Amniotic epithelial cell (primary cell): ENCODE measurements around the gene CCDC87.
"Not testable (repeated sequence)": the region's sequence is repeated elsewhere in the genome, so short reads cannot be mapped to it uniquely, and the experiment has no call there.

Experiments used
- DNase-seq: peaks from one replicate; pipeline ENCODE4 v3.0.0-alpha.2; 2010; ENCODE audit warnings: low read depth

The CCDC87 gene

DNA sequence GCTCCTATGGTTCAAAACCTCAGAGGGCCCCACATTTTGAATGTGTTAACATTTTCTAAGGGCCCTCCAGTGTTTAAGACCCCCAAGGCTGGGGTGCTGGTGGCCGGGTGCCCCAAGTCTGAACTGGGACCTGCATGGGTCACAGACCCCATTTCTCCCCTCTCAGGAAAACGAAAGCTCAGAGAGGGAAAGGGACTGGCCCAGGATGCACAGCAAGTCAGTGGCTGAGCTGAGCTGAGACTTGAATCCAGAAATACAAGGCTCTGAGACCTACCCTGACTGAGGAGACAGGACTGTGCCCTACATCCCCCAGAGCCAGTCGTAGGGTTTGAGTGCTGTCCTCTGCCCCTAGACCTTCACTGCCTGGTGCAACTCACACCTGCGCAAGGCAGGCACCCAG is 42.0 kb downstream of the CCDC87 start:
- DNase-seq = no peak

- no peak for DNase-seq
Observed at GRCh38 chr11:66549696-66550095, 43.2 kb downstream of the CCDC87 start.

DNA sequence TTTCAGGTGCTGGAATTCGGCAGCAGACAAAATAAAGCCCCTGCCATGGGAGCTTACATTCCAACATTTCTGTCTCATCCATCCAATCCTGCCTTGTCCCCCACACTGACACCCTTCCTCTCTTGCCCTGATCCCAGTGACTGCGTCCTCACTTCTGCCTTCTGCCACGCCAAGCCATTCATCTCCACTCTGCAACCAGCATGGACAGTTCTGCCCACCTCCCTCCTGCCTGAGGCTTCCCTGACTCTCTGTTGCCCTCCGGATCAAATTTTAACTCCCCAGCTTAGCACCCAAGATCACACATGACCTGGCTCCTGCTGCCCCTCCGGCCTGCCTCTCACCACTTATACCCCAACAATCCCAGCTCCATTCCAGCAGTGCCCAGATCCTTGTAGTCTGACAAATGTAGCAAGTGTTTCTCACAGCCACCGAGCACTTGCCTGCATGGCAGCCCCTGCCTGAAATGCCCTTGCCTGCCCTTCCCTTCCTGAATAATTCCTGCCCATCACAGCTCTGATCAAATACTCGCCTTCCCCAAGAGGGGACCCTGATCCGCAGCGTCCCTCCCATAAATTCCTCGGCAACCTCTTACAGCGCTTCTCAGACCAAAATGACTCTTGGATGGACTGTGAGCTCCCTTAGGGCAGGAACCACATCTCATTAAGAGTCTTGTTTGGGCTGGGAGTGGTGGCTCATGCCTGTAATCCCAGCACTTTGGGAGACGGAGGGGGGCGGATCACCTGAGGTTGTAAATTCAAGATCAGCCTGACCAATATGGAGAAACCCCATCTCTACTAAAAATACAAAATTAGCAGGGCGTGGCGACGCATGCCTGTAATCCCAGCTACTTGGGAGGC is 43.9 kb downstream of the CCDC87 start:
- DNase-seq = no peak

- DNase-seq = no peak
Observed at GRCh38 chr11:66548041-66548440, 44.8 kb downstream of the CCDC87 start.

GRCh38 chr11:66547662-66548009 is 45.2 kb downstream of the CCDC87 start:
- no peak for DNase-seq

DNA sequence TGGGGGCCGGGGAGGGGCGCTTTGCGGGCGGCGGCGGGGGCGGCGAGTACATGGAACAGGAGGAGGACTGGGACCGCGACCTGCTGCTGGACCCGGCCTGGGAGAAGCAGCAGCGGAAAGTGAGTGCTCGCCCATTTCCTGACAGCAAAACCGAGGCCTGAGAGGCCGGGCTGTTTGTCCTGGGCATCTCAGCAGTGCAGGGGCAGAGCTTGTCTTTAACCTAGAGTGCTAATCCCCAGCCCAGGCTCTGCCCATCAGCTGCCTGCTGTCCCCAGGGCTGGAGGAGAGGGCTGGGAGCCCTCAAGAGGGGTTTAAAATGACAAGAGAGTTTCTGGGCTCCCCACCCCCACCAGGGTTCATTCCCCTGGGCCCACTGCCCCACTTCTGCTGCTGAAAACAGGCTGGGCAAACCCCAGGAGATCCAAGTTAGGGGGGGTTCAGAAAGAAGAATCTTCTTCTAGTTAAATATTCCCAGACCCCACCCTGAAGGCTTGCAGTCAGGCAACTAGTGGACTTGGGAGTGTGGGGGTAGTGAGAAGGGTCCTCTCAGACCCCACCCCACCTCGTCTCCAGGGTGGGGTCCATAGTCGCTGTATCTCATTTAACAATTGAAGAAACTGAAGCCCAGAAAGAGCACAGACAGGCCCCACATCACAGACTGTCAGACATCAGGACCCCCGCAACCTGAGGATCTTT is 45.7 kb downstream of the CCDC87 start:
- DNase-seq = no peak

GRCh38 chr11:66546368-66546965 is 46.4 kb downstream of the CCDC87 start, which contains the start of gene ACTN3:
ACTN3 (plus strand) TSS chr11:66546903; CDS start chr11:66546938, 35 bp downstream.
- peak; percentile 19 for DNase-seq

GRCh38 chr11:66545701-66546367 is 47.0 kb downstream of the CCDC87 start, which contains the start of gene ZDHHC24:
ZDHHC24 (minus strand) TSS chr11:66546048; CDS start chr11:66546003, 45 bp downstream.
- peak; percentile 95 for DNase-seq

GRCh38 chr11:66544952-66545351 is 47.9 kb downstream of the CCDC87 start:
- not testable (repeated sequence) for DNase-seq

DNA sequence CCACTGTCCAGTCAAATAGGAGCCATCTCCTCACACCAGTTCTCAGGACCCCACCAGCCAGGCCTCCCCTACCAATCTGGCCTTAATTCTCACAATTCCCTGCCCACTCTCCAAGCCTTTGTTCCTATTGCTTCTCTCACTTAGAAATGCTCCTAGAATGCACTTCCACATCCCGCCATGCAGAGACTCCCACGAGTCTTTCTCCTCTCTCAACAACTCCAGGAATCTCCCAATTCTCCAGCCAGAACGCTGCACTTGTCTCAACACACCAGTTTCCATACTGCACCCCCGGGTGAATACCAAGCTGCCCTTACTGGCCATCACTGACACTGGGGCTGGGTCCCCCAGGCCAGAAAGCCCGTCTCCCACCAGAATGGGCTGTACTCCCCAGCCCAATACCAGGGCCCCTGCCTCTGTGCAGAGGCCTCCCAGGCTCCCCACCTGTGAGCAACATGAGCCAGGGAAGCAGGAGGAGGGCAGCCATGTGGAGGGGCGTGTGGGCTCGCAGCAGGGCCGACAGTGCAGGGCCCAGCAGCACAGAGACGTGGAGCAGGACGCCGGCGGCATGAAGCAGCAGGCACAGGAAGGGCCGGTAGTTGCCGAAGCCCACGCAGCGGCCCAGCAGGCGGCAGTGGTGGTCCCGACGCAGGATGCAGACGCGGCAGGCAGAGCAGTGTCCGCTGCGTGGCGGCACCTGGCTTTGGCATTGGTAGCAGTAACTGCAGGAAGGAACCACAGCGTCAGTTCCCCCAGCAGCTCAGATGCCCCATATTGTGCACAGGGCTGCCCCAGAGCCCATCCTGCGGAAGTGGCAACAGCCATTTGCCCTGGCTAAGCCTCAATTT is 49.4 kb downstream of the CCDC87 start:
- DNase-seq = peak; percentile 35

DNA sequence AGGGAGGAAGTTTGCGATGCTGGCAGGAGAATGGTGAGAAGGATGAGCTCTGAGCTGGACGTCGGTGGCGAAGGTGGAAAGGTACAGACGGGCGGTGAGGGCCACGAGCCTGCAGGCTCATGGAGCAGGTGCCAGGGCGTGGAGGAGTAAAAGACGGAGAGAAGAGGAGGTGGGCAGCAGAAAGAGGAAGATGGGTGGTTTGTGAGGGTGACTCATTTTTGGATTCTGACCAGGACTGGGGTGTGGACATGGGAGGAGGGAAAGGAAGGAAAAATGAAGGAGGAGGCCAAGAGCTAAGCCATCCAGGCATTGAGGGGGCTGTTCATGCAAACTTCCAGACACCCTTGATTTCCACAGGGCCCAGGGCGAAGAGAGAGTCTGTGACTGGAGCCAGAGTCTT is 50.5 kb downstream of the CCDC87 start:
- peak; percentile 13 for DNase-seq

DNA sequence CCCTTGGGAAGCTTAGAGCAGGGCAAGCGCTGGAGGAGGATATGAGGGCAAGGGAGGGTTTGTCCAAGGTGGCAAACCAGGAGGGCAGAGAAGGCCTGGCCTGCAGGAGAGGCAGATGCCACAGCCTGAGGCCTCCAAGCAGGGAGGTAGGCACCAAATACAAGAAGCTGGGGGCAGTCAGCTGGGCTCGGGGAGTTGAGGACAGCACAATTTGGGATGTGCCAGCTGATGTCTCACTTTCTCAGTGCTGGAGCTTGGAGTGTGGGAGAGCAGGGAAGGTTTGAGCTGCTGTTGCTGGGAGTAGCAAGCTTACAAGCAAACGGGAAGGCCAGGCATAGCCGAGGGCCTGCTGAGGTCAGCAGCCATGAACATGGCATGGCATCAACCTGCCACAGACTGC is 51.0 kb downstream of the CCDC87 start:
- no peak for DNase-seq

DNA sequence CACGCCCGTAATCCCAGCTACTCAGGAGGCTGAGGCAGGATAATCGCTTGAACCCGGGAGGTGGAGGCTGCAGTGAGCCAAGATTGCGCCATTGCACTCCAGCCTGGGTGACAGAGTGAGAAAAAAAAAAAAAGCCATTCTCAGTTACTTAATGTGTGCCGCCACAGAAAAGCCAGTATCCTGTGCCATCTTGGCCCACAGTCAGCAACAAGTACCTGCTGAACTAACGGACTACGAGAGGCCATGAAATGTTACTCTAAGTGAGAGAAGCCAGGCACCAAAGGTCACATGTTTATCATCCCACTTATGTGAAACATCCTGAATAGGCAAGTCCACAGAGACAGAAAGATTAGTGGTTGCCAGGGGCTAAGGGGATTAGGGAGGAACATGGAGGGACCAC is 52.3 kb downstream of the CCDC87 start:
- peak; percentile 18 for DNase-seq
